Activated T-cell treated with anti-CD3 and anti-CD28 coated beads for 24 hours (primary cell): ENCODE measurements around the gene DCAF5.
"Not testable (repeated sequence)": the region's sequence is repeated elsewhere in the genome, so short reads cannot be mapped to it uniquely, and the experiment has no call there.

ENCODE experiments used
- DNase-seq: peaks from one replicate; pipeline ENCODE4 v3.0.0-alpha.2; 2020; ENCODE audit warnings: low read depth

The DCAF5 gene

GRCh38 chr14:69041783-69042182, 111.1 kb downstream of the DCAF5 start:
- DNase-seq: no peak

- no peak for DNase-seq
These were observed 112.6 kb downstream of the DCAF5 start for GRCh38 chr14:69040353-69040752.

DNA sequence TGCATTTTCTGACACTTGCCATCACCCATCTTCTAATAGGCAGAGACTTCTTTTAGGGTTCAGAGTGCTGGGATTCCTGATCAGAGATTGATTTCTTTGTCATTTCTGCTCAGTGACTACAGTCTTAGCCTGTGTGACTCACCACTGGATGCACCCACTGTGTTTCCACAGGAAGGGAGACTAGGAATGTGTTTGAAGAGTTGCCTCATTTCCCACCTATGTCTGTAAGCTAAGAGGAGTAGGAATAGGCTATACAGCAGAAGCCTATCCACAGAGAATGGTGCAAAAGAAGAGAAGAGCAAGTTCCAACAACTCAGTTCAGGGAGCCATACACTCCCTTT, 113.7 kb downstream of the DCAF5 start:
- DNase-seq: no peak

- no peak for DNase-seq
These were observed 114.2 kb downstream of the DCAF5 start for GRCh38 chr14:69038455-69039287.

- no peak for DNase-seq
These were observed 115.0 kb downstream of the DCAF5 start for GRCh38 chr14:69037790-69038454.

GRCh38 chr14:69036757-69037506, 116.0 kb downstream of the DCAF5 start:
- no peak for DNase-seq

- DNase-seq: no peak
These were observed 118.2 kb downstream of the DCAF5 start for GRCh38 chr14:69034612-69035262.

DNA sequence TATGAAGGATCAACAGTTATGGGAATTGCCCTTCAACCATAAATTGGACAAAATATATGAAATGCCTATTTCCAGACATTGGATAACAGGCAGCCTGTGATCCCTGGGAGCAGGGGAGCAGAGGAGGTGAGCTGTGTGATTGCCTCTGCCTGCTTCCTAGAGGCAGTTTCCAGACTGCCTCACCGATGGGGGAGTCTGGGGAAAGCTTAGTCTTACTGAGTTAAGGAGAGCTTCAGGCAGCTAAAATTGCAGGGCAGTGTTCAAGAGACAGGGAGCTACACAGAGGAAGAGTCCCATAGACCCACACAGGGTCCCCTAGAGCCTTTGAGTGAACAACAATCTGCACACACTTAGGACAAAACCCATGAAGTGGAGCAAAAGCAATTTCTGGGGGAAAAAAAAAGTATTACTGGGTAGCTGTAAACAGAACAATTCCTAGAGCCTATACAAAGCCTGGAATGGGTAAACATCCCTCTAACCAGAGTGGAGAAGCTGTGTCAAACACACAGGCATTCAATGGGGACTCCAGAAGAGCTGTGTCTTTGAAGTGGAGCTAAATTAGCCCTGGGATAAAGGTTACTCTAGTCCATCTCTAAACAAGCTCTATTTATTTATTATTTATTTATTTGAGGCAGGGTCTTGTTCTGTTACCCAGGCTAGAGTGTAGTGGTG, 125.5 kb downstream of the DCAF5 start:
- DNase-seq: no peak

GRCh38 chr14:69023035-69023434, 129.9 kb downstream of the DCAF5 start:
- no peak for DNase-seq

- not testable (repeated sequence) for DNase-seq
These were observed 130.8 kb downstream of the DCAF5 start for GRCh38 chr14:69022093-69022492.

DNA sequence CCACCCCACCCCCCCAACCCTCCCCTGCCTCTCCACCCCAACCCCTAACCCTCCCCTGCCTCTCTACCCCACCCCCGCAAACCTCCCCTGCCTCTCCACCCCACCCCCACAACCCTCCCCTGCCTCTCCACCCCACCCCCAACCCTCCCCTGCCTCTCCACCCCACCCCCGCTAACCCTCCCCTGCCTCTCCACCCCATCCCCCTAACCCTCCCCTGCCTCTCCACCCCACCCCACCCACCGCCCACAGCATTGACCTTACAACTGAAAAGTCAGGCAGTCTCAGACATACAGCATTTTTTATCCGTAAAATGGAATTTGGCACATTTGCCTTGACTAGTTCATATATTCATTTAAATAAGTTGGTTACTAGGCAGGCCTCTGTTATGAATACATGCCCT, 135.2 kb downstream of the DCAF5 start:
- no peak for DNase-seq

DNA sequence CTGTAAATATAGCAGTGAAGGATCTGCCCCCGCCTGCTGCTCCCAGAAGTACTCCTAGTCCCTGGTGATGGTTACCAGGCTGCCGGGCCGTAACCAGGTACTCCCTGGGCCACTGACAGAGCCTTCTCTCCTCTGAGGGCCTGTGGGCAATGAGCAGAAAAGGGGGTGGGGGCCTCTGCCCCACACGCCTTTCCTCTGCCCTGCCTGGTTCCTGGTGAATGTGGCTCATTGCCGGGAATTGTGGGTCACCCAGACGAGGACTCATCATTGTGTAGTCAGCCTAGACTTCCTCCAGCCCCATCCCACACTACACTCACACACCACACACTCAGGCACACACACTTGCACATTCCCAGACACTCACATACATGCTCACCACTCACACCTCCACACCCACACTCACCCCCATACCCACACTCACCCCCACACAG, 138.1 kb downstream of the DCAF5 start:
- DNase-seq: no peak

- no peak for DNase-seq
These were observed 138.8 kb downstream of the DCAF5 start for GRCh38 chr14:69013943-69014782.

- DNase-seq: no peak
These were observed 140.5 kb downstream of the DCAF5 start for GRCh38 chr14:69012256-69012953.

- DNase-seq: no peak
These were observed 142.3 kb downstream of the DCAF5 start for GRCh38 chr14:69010648-69011047.

GRCh38 chr14:69008421-69008884, 144.5 kb downstream of the DCAF5 start:
- DNase-seq: no peak

GRCh38 chr14:69006346-69006745, 146.6 kb downstream of the DCAF5 start:
- no peak for DNase-seq

DNA sequence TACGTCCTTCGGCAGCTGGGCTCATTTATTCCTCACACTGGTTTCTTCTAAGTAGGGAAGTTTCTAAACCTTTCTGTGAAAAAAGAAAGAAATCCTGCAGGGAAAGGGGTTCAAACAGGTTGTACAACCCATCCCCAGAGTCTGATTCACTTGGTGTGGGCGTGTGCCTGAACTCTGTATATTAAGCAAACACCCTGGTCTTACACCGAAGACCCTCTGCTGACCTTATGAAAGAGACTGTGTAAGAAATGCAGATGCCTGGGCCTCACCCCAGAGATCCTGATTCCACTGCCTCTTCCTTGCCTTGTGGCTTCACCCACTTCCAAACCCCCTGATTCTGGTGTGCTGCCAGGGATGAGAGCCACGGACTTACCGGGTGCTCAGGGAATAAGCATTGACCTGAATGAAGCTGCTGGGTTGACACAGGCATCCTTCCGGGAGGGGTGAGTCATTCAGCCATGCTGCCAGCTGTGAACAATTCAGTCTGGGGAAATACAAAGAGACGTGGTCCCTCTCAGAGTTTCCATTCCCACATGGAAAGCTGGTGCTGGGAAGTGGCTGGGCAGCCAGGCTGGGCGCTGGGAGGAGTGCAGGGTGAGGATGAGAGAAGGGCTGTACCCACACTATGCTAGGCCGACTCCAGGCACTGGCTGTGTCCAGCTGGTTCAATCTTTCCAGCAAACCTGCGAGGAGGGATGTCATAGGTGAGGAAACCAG, 147.3 kb downstream of the DCAF5 start:
- DNase-seq: no peak

- no peak for DNase-seq
These were observed 148.0 kb downstream of the DCAF5 start for GRCh38 chr14:69004731-69005431.
